Activated CD8-positive, alpha-beta T cell treated with anti-CD3 and anti-CD28 coated beads, Interleukin-2, amount 10 ng/mL, durations not matched to agents 7 days and 5 days (primary cell): ENCODE data around the gene UPK1A. TPM values are rescaled to one million over a fixed set of nuclear protein-coding genes. Genes with fewer than 3 reads are reported as not detected.
"Not testable (repeated sequence)": the region's sequence is repeated elsewhere in the genome, so short reads cannot be mapped to it uniquely, and the experiment has no call there.

Experiments
- ATAC-seq: fragments of 150-1000 bp; cut with Tn5 transposase; one replicate; pipeline ENCODE4 v1.10.0; 2021; ENCODE audit warnings: moderate library complexity
- CTCF ChIA-PET: fragments of 350-600 bp; sonication (Branson Sonifier 250); formaldehyde crosslinking; loops from one replicate; lab custom pipeline; 2021; ENCODE audit warnings: antibody characterized with exemption; lab: Charles Lee
- POLR2A ChIA-PET: fragments of 350-600 bp; sonication (Branson Sonifier 250); formaldehyde crosslinking; loops from one replicate; lab custom pipeline; 2021; ENCODE audit warnings: antibody characterized with exemption; lab: Charles Lee
- DNase-seq: peaks from one replicate; pipeline ENCODE4 v3.0.0-alpha.2; 2020
- H3K27ac Mint-ChIP-seq: one replicate; pipeline ENCODE4 v1.8.0; 2021; ENCODE audit warnings: mild to moderate bottlenecking, mixed read lengths
- H3K27me3 Mint-ChIP-seq: one replicate; pipeline ENCODE4 v1.8.0; 2021; ENCODE audit warnings: low read depth, mixed read lengths
- H3K36me3 Mint-ChIP-seq: one replicate; pipeline ENCODE4 v1.8.0; 2021; ENCODE audit warnings: low read depth, mixed read lengths
- H3K4me1 Mint-ChIP-seq: one replicate; pipeline ENCODE4 v1.8.0; 2021; ENCODE audit warnings: low read depth, mixed read lengths
- H3K4me3 Mint-ChIP-seq: one replicate; pipeline ENCODE4 v1.8.0; 2021; ENCODE audit warnings: mild to moderate bottlenecking, mixed read lengths
- H3K9me3 Mint-ChIP-seq: one replicate; pipeline ENCODE4 v1.8.0; 2022; ENCODE audit warnings: mixed read lengths; ENCODE audit not compliant: insufficient read depth
- total RNA-seq, 2 experiments: library from RNA; stranded (reverse); gene quantifications; one replicate each; pipeline ENCODE4 v1.2.3, GENCODE V29; 2021

Gene UPK1A
- total RNA-seq, 2 experiments from 2014 or later: 0.63 to 0.82 TPM

- Mint-ChIP-seq H3K4me3 (no peak overlapping the region), H3K9me3 (no peaks in the 10 kb centered on the region), H3K36me3 (peaks cover 12% of the 10 kb centered on the region), H3K4me1 (no peaks in the 10 kb centered on the region), H3K27me3 (peaks cover 6% of the 10 kb centered on the region), H3K27ac (no peak overlapping the region)
- DNase-seq: no peak
- POLR2A ChIA-PET: interaction anchor here (1.6 kb wide), 1 partner anchor 17 kb away, joined by 4 read pairs; the partner anchor contains the start of gene COX6B1
- CTCF ChIA-PET: no interaction called here
- ATAC-seq: no peak
Observed at GRCh38 chr19:35665157-35665556, 1.2 kb upstream of the UPK1A start.

DNA sequence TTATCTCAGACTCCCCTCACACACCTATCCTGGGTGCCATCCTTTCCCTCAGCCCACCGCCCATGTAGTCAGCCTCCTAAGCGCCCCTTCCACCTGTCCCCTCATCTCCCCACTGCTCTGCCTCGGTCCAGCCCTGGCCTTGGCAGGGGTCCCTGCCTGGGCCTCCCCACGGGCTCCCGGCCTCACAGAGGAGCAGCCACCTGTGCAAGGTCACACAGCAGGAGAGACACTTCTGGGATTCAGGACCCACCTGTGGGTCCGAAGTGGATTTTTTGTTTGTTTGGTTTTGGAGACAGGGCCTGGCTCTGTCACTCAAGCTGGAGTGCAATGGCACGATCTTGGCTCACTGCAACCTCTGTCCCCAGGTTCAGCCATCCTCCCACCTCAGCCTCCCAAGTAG lies 713 bp upstream of the UPK1A start:
- ATAC-seq: no peak
- Mint-ChIP-seq H3K36me3 (peaks cover 12% of the 10 kb centered on the region), H3K4me1 (no peaks in the 10 kb centered on the region), H3K4me3 (no peak overlapping the region), H3K27me3 (peaks cover 7% of the 10 kb centered on the region), H3K9me3 (no peaks in the 10 kb centered on the region), H3K27ac (no peak overlapping the region)
- CTCF ChIA-PET: no interaction called here
- POLR2A ChIA-PET: no interaction called here
- no peak for DNase-seq

- no peak overlapping the region for H3K4me3 Mint-ChIP-seq
- H3K36me3 Mint-ChIP-seq: no peaks in the 10 kb centered on the region
- H3K4me1 Mint-ChIP-seq: peaks cover 7% of the 10 kb centered on the region
- no peaks in the 10 kb centered on the region for H3K9me3 Mint-ChIP-seq
- peaks cover 21% of the 10 kb centered on the region for H3K27me3 Mint-ChIP-seq
- H3K27ac Mint-ChIP-seq: no peak overlapping the region
- POLR2A ChIA-PET: no interaction called here
- ATAC-seq (no peak), DNase-seq (no peak)
- CTCF ChIA-PET: no interaction called here
Observed at GRCh38 chr19:35669566-35669965, 3.2 kb downstream of the UPK1A start.

DNA sequence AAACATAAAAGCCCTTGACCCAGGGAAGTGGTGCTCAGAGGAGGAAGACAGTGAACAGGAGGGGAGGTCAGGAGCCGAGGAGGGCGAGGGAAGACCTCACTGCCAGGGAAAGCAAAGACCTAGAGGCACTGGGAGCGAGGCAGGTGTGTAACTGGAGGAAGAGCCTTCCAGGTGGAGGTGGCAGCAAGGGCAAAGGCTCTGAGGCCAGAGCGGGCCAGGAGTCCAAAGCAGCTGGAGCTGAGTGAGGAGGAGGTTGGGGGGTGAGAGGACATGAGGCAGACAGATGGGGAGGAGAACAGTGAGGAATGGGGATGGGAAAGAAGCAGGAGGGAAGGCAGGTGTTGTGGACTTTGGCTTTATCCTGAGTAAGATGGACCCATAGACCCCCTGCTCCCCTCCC lies 3.7 kb downstream of the UPK1A start:
- Mint-ChIP-seq H3K36me3 (no peaks in the 10 kb centered on the region), H3K9me3 (no peaks in the 10 kb centered on the region), H3K4me1 (peaks cover 7% of the 10 kb centered on the region), H3K27me3 (peaks cover 21% of the 10 kb centered on the region), H3K27ac (no peak overlapping the region), H3K4me3 (no peak overlapping the region)
- ChIA-PET POLR2A (no interaction called here), CTCF (no interaction called here)
- no peak for ATAC-seq
- no peak for DNase-seq

GRCh38 chr19:35670686-35671085 lies 4.4 kb downstream of the UPK1A start:
- H3K4me1 Mint-ChIP-seq: peaks cover 7% of the 10 kb centered on the region
- no peaks in the 10 kb centered on the region for H3K36me3 Mint-ChIP-seq
- no peaks in the 10 kb centered on the region for H3K9me3 Mint-ChIP-seq
- POLR2A ChIA-PET: no interaction called here
- peaks cover 23% of the 10 kb centered on the region for H3K27me3 Mint-ChIP-seq
- ATAC-seq: no peak
- H3K4me3 Mint-ChIP-seq: no peak overlapping the region
- H3K27ac Mint-ChIP-seq: no peak overlapping the region
- DNase-seq: no peak
- CTCF ChIA-PET: interaction anchor here (0.9 kb wide), 1 partner anchor 24 kb away, joined by 4 read pairs; no protein-coding TSS in a partner anchor

DNA sequence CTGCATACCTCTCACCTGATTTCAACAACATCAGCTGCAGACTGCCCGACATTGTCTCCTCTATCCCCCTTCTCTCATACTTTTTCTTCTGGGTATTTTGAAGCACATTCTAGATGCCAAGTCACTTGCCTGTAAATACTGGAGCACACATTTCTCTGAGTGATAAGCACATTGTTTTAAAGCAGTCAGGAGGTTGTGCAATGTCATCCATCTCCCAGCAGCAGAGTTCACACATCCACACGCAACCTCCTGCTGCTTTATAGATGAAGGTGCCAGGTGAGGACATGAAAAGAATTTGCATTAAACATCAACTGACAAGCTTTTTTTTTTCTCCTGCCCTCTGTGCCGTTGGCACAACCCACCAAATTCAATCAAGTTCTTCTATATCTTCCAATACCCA lies 5.5 kb downstream of the UPK1A start:
- ChIA-PET POLR2A (no interaction called here), CTCF (no interaction called here)
- Mint-ChIP-seq H3K4me3 (no peak overlapping the region), H3K4me1 (peaks cover 7% of the 10 kb centered on the region), H3K9me3 (no peaks in the 10 kb centered on the region), H3K27me3 (peaks cover 27% of the 10 kb centered on the region), H3K27ac (no peak overlapping the region), H3K36me3 (no peaks in the 10 kb centered on the region)
- ATAC-seq (no peak), DNase-seq (no peak)

DNA sequence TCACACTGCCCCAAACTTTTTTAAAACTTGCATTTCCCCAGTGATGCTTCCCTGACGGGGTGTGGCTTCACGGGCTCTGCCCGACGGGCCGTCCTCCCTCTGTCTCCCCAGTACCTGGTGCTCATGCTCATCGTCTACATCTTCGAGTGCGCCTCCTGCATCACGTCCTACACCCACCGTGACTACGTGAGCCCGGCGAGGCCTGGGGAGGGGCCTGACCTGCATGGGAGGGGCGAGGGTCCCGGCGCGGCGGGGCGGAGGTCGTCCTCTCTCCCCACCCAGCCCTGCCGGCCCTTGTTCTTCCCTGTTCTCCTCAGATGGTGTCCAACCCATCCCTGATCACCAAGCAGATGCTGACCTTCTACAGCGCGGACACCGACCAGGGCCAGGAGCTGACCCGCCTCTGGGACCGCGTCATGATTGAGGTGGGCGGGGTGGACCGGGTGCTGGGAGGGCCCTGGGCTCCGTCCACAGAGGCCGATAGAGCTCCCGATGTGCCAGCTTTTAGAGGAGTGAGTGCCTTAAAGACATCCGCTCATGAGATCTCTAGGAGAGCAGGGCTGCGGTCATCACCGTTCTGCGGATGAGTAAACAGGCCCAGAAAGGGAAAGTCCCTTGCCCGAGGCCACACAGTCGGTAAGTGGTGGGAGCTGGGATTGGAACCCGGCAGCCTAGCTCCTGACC lies 6.9 kb downstream of the UPK1A start:
- H3K27ac Mint-ChIP-seq: peak overlapping the region; percentile 60
- ATAC-seq (peak; percentile 83), DNase-seq (peak; percentile 66)
- peak overlapping the region; percentile 73 for H3K4me3 Mint-ChIP-seq
- H3K4me1 Mint-ChIP-seq: peaks cover 7% of the 10 kb centered on the region
- H3K27me3 Mint-ChIP-seq: peaks cover 27% of the 10 kb centered on the region
- ChIA-PET CTCF (interaction anchor here (0.9 to 1.3 kb wide), 4 partner anchors 19 to 125 kb away, joined by 3 to 7 read pairs (median 6); partner anchors contain the start of gene COX6B1), POLR2A (interaction anchor here (0.6 to 1.1 kb wide), 3 partner anchors 20 to 172 kb away, joined by 3 to 5 read pairs (median 5); partner anchors contain the start of gene COX6B1)
- no peaks in the 10 kb centered on the region for H3K9me3 Mint-ChIP-seq
- no peaks in the 10 kb centered on the region for H3K36me3 Mint-ChIP-seq

DNA sequence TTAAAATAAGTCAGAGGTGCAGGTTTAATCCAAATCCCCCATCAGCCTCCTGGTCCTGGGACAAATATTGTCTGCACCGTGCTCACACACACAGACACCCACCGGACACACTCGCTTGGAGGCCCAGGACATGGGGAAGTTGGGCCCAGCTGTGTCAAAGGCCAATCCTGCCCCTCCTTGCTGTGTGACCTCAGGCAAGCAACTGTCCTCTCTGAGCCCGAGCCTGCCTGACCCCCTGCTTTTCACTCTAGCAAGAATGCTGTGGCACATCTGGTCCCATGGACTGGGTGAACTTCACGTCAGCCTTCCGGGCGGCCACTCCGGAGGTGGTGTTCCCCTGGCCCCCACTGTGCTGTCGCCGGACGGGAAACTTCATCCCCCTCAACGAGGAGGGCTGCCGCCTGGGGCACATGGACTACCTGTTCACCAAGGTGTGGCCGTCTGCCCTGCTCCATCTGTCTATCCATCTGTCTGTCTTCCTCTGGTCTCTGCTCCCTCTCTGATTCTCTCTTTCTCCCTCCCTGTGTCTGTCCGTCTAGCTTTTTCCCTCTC lies 9.3 kb downstream of the UPK1A start:
- Mint-ChIP-seq H3K27ac (no peak overlapping the region), H3K4me1 (peaks cover 7% of the 10 kb centered on the region), H3K36me3 (no peaks in the 10 kb centered on the region), H3K9me3 (no peaks in the 10 kb centered on the region), H3K27me3 (peaks cover 20% of the 10 kb centered on the region), H3K4me3 (no peak overlapping the region)
- ChIA-PET CTCF (no interaction called here), POLR2A (no interaction called here)
- no peak for ATAC-seq
- no peak for DNase-seq

DNA sequence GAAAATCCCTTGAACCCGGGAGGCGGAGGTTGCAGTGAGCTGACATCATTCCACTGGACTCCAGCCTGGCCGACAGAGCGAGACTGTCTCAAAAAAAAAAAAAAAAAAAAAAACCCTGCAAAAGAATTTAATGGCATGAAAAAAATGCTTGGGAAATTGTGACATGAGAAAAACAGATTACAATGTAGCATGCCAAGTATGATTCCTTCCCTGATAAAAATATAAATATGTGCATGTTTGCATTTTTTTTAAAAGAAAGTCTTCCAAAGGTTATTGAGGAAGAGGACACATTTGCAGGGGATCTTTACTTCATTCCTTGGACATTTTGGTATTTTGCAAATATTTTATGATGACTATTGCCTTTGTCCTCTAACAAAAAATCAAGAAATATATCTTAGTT lies 23.5 kb downstream of the UPK1A start:
- CTCF ChIA-PET: interaction anchor here (3.8 kb wide), 1 partner anchor 23 kb away, joined by 30 read pairs; no protein-coding TSS in a partner anchor

GRCh38 chr19:35691106-35691505 lies 24.8 kb downstream of the UPK1A start:
- H3K27me3 Mint-ChIP-seq, H3K36me3 Mint-ChIP-seq, H3K9me3 Mint-ChIP-seq, DNase-seq, H3K4me3 Mint-ChIP-seq, H3K27ac Mint-ChIP-seq, POLR2A ChIA-PET, ATAC-seq: not testable (repeated sequence)
- CTCF ChIA-PET: interaction anchor here (1.3 to 3.8 kb wide), 2 partner anchors 11 to 22 kb away, joined by 4 to 30 read pairs; no protein-coding TSS in a partner anchor
- H3K4me1 Mint-ChIP-seq: peaks cover 13% of the 10 kb centered on the region

More for the DNA sequence above, 23.5 kb downstream of the UPK1A start:
- Mint-ChIP-seq H3K27ac (no peak overlapping the region), H3K4me3 (no peak overlapping the region), H3K4me1 (peaks cover 11% of the 10 kb centered on the region), H3K27me3 (no peaks in the 10 kb centered on the region), H3K9me3 (no peaks in the 10 kb centered on the region), H3K36me3 (no peaks in the 10 kb centered on the region)
- no peak for ATAC-seq
- POLR2A ChIA-PET: no interaction called here
- DNase-seq: no peak

DNA sequence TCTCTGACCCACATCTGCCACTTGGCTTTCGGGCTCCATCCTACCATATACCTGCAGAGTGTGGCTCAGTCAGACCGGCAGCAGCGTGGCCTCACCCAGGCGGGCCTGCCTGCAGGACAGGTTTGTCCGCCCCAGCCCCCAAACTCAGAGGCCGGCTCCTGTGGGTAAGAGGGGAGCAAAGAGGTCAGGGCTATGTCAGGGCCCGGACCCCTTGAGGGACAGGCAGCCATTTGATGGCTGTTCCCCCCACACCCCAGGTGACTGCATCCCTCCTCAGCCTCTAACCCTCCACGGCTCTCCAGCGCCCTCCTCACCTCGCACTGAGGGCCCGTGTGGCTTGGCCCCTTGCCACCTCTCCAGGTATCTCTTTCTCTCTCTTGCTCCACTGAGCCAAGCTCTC lies 25.7 kb downstream of the UPK1A start:
- Mint-ChIP-seq H3K27ac (no peak overlapping the region), H3K4me3 (no peak overlapping the region), H3K4me1 (peaks cover 19% of the 10 kb centered on the region), H3K27me3 (no peaks in the 10 kb centered on the region), H3K9me3 (no peaks in the 10 kb centered on the region), H3K36me3 (no peaks in the 10 kb centered on the region)
- CTCF ChIA-PET: interaction anchor here (0.7 to 3.8 kb wide), 8 partner anchors 10 to 143 kb away, joined by 3 to 30 read pairs (median 5); no protein-coding TSS in a partner anchor
- ATAC-seq: no peak
- DNase-seq: no peak
- POLR2A ChIA-PET: interaction anchor here (0.6 to 1.4 kb wide), 3 partner anchors 11 to 52 kb away, joined by 3 to 4 read pairs (median 3); no protein-coding TSS in a partner anchor

DNA sequence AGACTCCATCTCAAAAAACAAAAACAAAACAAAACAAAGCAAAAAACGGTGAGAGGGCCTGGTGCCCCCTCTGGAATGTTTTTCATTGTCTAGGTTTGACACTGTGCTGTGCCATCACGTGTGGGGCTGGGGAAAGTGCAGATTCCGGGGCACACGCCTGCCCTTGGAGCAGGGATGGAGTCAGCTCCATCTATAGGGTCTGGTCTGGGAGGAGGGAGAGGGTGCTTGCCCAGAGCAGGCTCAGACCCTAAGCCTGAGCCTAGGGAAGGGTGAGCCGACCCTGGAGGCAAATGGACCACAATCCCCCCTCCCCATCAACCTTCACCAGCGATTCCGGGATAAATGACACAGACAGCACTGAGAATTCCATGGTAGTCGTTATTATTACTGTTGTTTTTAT lies 27.1 kb downstream of the UPK1A start:
- ChIA-PET CTCF (interaction anchor here (0.6 to 3.8 kb wide), 10 partner anchors 9 to 126 kb away, joined by 3 to 30 read pairs (median 4); no protein-coding TSS in a partner anchor), POLR2A (interaction anchor here (0.9 to 1.4 kb wide), 2 partner anchors 20 to 22 kb away, joined by 3 to 4 read pairs; no protein-coding TSS in a partner anchor)
- ATAC-seq: peak; percentile 21
- no peaks in the 10 kb centered on the region for H3K27me3 Mint-ChIP-seq
- no peak for DNase-seq
- peaks cover 22% of the 10 kb centered on the region for H3K4me1 Mint-ChIP-seq
- no peaks in the 10 kb centered on the region for H3K9me3 Mint-ChIP-seq
- no peaks in the 10 kb centered on the region for H3K36me3 Mint-ChIP-seq
- H3K4me3 Mint-ChIP-seq: no peak overlapping the region
- no peak overlapping the region for H3K27ac Mint-ChIP-seq
